ENCODE data around the gene POMT2.

POMT2 gene

DNA sequence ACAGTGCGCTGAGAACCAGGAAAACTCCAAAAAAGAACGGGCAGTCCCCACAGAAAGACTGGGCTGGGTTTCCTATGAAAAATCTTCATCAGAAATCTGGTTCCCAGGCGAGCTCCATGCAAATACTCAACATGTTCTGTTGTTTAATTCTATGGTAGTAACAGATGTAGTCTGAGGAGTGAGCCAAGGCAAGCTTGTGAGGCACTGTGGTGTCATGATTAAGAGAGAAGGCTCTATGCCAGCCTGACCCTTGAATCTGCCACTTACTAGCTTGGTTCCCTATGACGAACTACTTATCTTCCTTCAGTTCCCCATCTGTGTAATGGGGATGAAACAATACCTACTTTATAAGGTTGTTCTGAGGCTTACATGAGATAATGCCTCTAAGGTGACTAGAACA lies 10.7 kb downstream of the POMT2 start:
- no peak overlapping the region for H3K4me3 ChIP-seq (ENCODE audit: low read depth, low read length)
- TF ChIP-seq, protein P1, sequence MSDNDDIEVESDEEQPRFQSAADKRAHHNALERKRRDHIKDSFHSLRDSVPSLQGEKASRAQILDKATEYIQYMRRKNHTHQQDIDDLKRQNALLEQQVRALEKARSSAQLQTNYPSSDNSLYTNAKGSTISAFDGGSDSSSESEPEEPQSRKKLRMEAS (IDR thresholded peaks at IDR 0.05; ENCODE audit: low read depth, low read length): no peak
- no peak for TF ChIP-seq MYC (IDR thresholded peaks at IDR 0.05; ENCODE audit: low read depth, low read length)
- DNase-seq (ENCODE audit: low read depth): no peak

DNA sequence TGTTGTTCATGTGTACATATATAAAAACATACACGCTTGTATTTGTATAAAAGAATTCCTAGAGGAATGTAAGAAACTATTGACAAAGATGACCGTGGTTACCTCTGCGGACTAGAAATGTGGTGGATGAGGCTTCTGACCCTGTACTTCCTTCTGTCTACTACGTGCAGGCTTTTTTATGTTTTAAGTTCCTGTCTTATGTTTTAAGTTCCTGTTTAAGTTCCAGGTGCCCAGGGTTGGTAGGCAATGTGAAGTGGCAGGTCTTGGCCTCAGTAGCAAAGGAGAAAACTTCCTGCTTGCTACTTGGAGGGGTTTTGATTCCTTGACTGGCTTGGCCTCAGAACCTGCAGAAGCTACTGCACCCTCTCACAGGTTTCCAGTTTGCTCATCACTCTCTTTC lies 11.6 kb downstream of the POMT2 start:
- TF ChIP-seq, protein P1 (IDR thresholded peaks at IDR 0.05; ENCODE audit: low read depth, low read length): no peak
- TF ChIP-seq POLR2A (IDR thresholded peaks at IDR 0.05; ENCODE audit: extremely low read depth, insufficient read length) (no peak), MYC (IDR thresholded peaks at IDR 0.05; ENCODE audit: low read depth, low read length) (no peak)
- TF ChIP-seq, protein P2, sequence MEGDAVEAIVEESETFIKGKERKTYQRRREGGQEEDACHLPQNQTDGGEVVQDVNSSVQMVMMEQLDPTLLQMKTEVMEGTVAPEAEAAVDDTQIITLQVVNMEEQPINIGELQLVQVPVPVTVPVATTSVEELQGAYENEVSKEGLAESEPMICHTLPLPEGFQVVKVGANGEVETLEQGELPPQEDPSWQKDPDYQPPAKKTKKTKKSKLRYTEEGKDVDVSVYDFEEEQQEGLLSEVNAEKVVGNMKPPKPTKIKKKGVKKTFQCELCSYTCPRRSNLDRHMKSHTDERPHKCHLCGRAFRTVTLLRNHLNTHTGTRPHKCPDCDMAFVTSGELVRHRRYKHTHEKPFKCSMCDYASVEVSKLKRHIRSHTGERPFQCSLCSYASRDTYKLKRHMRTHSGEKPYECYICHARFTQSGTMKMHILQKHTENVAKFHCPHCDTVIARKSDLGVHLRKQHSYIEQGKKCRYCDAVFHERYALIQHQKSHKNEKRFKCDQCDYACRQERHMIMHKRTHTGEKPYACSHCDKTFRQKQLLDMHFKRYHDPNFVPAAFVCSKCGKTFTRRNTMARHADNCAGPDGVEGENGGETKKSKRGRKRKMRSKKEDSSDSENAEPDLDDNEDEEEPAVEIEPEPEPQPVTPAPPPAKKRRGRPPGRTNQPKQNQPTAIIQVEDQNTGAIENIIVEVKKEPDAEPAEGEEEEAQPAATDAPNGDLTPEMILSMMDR (IDR thresholded peaks at IDR 0.05; ENCODE audit: low read depth, low read length): no peak
- DNase-seq (ENCODE audit: low read depth): peak; percentile 41

DNA sequence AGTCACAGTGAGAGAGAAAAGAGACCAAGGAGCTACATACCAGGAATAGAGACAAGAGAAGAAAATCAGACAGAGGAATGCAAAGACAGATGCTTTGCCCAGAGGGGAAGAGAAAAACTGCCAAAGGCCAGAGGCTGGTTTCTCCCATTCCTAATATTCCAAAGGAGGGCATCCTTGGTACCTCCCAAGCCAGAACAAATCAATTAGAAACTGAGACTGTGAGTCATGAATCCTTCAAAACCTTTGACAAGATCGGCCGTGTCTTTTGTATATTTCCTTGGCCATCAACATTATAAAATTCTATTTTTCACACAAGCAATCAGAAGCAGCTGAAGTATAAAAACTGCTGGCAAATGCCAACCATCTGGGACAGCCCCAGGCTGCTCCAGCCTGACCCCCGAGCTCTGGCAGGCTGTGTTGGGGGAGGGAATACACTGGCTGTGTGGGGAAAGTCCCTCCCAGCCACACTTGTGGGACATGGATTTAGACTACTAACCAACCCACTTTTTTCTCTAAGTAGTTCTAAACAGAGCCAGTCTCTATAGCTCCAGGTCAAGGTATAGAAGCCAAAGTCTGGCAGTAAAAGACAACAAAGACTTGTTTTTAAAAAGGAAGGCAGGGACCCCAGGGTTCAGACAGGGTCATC lies 13.7 kb downstream of the POMT2 start:
- TF ChIP-seq, protein P2 (IDR thresholded peaks at IDR 0.05; ENCODE audit: low read depth, low read length): no peak
- TF ChIP-seq POLR2A (IDR thresholded peaks at IDR 0.05; ENCODE audit: extremely low read depth, insufficient read length) (no peak), MYC (IDR thresholded peaks at IDR 0.05; ENCODE audit: low read depth, low read length) (no peak)
- TF ChIP-seq, protein P1 (IDR thresholded peaks at IDR 0.05; ENCODE audit: low read depth, low read length): no peak
- H3K4me3 ChIP-seq (ENCODE audit: low read depth, low read length): no peak overlapping the region
- no peak for DNase-seq (ENCODE audit: low read depth)

More for the DNA sequence above, 11.6 kb downstream of the POMT2 start:
- no peak overlapping the region for H3K4me3 ChIP-seq (ENCODE audit: low read depth, low read length)

DNA sequence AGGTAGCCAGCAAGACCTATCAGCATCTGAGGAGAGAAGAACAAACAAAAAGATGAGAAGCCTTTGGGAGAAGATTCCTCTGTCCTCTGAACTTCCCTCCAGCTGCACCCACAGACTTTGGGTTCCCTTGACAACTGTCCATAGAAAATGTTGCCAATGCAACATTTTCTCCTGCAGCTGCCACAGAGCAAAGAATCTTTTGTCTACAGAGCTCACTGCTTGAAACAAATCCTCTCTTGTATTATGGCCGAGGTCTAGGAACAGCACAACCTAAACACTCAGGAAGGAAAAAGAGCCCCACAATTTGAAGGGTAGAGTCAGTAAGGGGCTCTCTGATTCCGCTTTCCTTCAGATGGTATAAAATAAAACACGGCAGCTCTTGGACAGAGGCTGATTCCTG lies 14.3 kb downstream of the POMT2 start:
- H3K4me3 ChIP-seq (ENCODE audit: low read depth, low read length): no peak overlapping the region
- TF ChIP-seq, protein P2 (IDR thresholded peaks at IDR 0.05; ENCODE audit: low read depth, low read length): no peak
- TF ChIP-seq MYC (IDR thresholded peaks at IDR 0.05; ENCODE audit: low read depth, low read length): no peak
- TF ChIP-seq POLR2A (IDR thresholded peaks at IDR 0.05; ENCODE audit: extremely low read depth, insufficient read length): no peak
- DNase-seq (ENCODE audit: low read depth): no peak

DNA sequence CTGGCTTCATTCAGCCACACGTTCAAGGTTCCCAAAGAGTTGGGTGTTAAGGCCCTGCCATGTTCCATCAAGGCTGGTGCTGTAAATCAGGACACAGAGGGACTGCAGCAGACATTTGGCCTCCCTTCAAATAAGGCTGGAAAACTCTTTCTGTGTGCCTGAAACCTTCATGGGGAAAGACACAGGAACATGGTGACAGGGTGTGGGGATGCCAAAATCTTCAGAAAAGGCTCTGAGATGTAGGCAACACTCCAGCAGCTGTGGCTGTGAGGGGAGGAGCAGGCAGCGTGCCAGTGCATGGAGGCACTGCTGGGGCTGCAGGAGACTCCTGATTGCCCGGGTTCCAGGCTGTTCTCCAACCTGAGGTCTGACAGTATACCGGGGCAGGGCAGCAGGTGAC lies 15.0 kb downstream of the POMT2 start:
- TF ChIP-seq, protein P1 (IDR thresholded peaks at IDR 0.05; ENCODE audit: low read depth, low read length): no peak
- TF ChIP-seq POLR2A (IDR thresholded peaks at IDR 0.05; ENCODE audit: extremely low read depth, insufficient read length): no peak
- TF ChIP-seq, protein P2 (IDR thresholded peaks at IDR 0.05; ENCODE audit: low read depth, low read length): no peak
- TF ChIP-seq MYC (IDR thresholded peaks at IDR 0.05; ENCODE audit: low read depth, low read length): no peak
- no peak for DNase-seq (ENCODE audit: low read depth)
- no peak overlapping the region for H3K4me3 ChIP-seq (ENCODE audit: low read depth, low read length)

DNA sequence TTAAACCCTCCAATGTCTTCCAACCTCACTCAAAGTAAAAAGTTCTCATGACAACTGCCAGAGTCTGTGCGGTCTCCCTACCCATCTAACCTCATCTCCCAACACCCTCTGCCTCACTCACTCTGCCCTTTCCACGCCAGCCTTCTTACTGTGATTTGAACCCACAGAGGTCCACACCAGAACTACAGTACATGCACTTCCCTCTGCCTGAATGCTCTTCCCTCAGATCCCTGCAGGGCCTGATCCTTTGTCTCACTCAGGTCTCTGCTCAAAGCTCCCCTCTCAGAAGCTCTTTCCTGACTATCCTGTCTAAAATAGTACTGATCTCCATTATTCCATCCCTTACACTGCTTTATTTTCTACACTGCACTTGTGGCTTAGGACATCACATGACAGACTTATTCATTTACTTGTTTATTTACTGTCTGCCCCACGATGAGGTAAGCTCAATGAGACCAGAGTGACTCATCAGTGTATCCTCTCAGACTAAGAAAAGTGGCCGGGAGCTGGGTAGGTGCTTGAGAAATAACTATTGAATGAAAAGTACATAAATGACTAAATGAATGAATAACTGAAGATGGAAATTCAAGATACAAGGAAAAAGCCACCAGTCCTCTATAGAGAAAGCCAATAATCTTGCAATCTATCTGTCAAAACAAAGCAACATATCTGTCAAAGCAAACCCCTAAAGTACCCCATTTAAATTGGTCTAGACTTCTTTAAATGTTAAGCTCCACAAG lies 17.1 kb downstream of the POMT2 start:
- peak; percentile 52 for DNase-seq (ENCODE audit: low read depth)
- TF ChIP-seq, protein P2 (IDR thresholded peaks at IDR 0.05; ENCODE audit: low read depth, low read length): no peak
- no peak for TF ChIP-seq POLR2A (IDR thresholded peaks at IDR 0.05; ENCODE audit: extremely low read depth, insufficient read length)
- no peak for TF ChIP-seq MYC (IDR thresholded peaks at IDR 0.05; ENCODE audit: low read depth, low read length)
- TF ChIP-seq, protein P1 (IDR thresholded peaks at IDR 0.05; ENCODE audit: low read depth, low read length): no peak

More for the DNA sequence above, 17.1 kb downstream of the POMT2 start:
- no peak overlapping the region for H3K4me3 ChIP-seq (ENCODE audit: low read depth, low read length)
